Adrenal gland (tissue), 12 donors: ENCODE data around the gene UGT1A9. TPM values are rescaled to one million over a fixed set of nuclear protein-coding genes. Genes with fewer than 3 reads are reported as not detected.
"Not testable (repeated sequence)": the region's sequence is repeated elsewhere in the genome, so short reads cannot be mapped to it uniquely, and the experiment has no call there.

Experiments
- DNase-seq, 7 donors: peaks; one replicate each; pipeline ENCODE4 v3.0.0-alpha.2; 2019 to 2020
- H3K27ac ChIP-seq, 5 donors: fragments of 200-600 bp; sonication (generic) in 4 of 5; 1 replicate in 3 of 5; 2 replicates in 2 of 5; pipeline versions ENCODE4 v1.5.1 to v1.8.0; 2016 to 2020; ENCODE audit warnings: mild to moderate bottlenecking in 1 of 5
- H3K27me3 ChIP-seq: fragments of 200-600 bp; 2 replicates; pipeline ENCODE4 v1.8.0; 2021
- H3K36me3 ChIP-seq, 2 donors: fragments of 200-600 bp; replicated peaks in 1 of 2; 1 replicate in 1 of 2; 2 replicates in 1 of 2; pipeline versions ENCODE4 v1.5.1 to v1.8.0; 2018 to 2022
- H3K4me1 ChIP-seq, 2 donors: fragments of 200-600 bp; replicated peaks in 1 of 2; 1 replicate in 1 of 2; 2 replicates in 1 of 2; pipeline versions ENCODE4 v1.5.1 to v1.8.0; 2018 to 2021
- H3K4me3 ChIP-seq, 4 donors: fragments of 200-600 bp; sonication (generic) in 3 of 4; one replicate each; pipeline ENCODE4 v1.5.1; 2016 to 2018
- H3K9me3 ChIP-seq, 3 donors: fragments of 200-600 bp; sonication (generic) in 1 of 3; replicated peaks in 1 of 3; 1 replicate in 2 of 3; 2 replicates in 1 of 3; pipeline versions ENCODE4 v1.5.1 to v1.8.0; 2016 to 2021
- POLR2A ChIP-seq, 2 donors: fragments of 450-650 bp; IDR thresholded peaks; one replicate each; pipeline ENCODE4 v1.6.1; 2017; ENCODE audit warnings: antibody characterized with exemption in 2 of 2, mild to moderate bottlenecking in 2 of 2, moderate library complexity in 1 of 2
- WGBS, 4 donors: extraction: QIAGEN DNeasy Blood & Tissue Kit in 2 of 4; methylation state at CpG; one replicate each; pipeline versions ENCODE4 v1.1.5 to v1.1.7; 2013 to 2017; 5-methylcytosine and 5-hydroxymethylcytosine counted together
- intact Hi-C, 2 donors: fragments of 100-400 bp; cut with DNase I; formaldehyde crosslinking; loops; one replicate each; pipeline versions ENCODE4 v1.14.1 to v1.15.0; 2022 to 2023
- polyA plus RNA-seq, 3 donors: library from polyadenylated mRNA; stranded (reverse); fragments of 200-250 nt in 2 of 3; fragments of 350-450 nt in 1 of 3; fragmentation: Illumina TruSeq in 1 of 3; extraction: RNeasy Lipid Tissue Mini Kit (QIAGEN cat#74804) in 1 of 3; gene quantifications; one replicate each; pipeline ENCODE4 v1.2.3, GENCODE V29; 2013 to 2014
- total RNA-seq, 9 donors: library from RNA; depleted of rRNA in 4 of 9; stranded (reverse); fragments of >200 nt in 4 of 9; fragments of 120-200 nt in 1 of 9; fragmentation: NEBNext Ultra II Directional in 1 of 9; extraction: Animal tissue kit (Norgen Biotek cat#: 25700) in 1 of 9; gene quantifications; one replicate each; pipeline versions ENCODE4 v1.1.0 to v1.2.4, GENCODE V29; 2013 to 2023
- TF ChIP-seq, protein P1 (sequence below), 6 experiments: fragments of 450-650 bp in 4 of 6; fragments of 200-600 bp in 2 of 6; sonication (generic) in 1 of 6; IDR thresholded peaks; 1 replicate in 5 of 6; 2 replicates in 1 of 6; pipeline versions ENCODE4 v1.5.1 to v1.8.0; 2016 to 2021; ENCODE audit warnings: antibody characterized with exemption in 6 of 6, mild to moderate bottlenecking in 2 of 6, moderate library complexity in 1 of 6
- donor health status: healthy with polysubstance abuse.
- donor health status: Bipolar disorder and iron deficiency.
- donor health status: DM: yes; HTN: yes; CAD: no.
- donor health status: DM: no; HTN: no; CAD: no.
- donor health status: DM: no; HTN: no; CAD: no.
- donor health status: DM: yes; HTN: yes; CAD: no.

UGT1A9 gene
- total and polyA plus RNA-seq, 12 donors: not detected

DNA sequence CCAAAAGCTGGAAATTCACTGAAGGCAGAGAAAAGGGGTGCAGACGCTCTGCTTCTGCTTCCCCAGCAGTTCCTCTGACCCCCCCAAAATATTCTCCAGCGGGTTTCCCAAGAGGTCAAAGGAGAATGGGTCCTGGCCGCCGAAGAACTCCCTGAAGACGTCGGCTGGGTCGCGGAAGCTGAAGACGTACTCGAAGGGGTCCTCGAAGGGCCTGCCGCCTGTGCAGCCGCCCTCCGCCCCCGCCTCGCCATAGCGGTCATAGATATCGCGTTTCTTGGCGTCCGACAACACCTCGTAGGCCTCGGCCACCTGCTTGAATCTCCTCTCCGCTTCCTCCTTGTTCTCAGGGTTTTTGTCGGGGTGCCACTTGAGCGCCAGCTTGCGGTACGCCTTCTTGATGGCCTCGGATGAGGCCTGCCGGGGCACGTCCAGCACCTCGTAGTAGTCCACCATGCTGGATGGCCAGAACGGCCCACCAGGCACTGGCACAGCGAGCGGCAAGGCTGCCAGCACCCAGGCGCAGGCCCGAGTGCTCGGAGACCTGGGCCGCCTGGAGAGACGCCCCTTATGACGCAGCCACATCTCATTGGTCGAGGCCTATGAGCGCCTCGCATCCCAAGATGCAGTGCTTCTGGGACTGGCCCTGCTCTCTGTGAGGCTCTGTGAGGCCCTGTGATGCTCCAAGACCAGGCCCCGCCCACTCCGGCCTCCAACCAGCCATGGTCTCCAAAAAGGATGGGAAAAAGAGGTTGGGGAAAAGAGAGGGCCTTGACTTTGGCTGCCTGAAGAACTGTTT, 72.0 kb downstream of the UGT1A9 start:
- no peak for DNase-seq
- H3K9me3 ChIP-seq: no peaks in the 10 kb centered on the region
- TF ChIP-seq, protein P1, sequence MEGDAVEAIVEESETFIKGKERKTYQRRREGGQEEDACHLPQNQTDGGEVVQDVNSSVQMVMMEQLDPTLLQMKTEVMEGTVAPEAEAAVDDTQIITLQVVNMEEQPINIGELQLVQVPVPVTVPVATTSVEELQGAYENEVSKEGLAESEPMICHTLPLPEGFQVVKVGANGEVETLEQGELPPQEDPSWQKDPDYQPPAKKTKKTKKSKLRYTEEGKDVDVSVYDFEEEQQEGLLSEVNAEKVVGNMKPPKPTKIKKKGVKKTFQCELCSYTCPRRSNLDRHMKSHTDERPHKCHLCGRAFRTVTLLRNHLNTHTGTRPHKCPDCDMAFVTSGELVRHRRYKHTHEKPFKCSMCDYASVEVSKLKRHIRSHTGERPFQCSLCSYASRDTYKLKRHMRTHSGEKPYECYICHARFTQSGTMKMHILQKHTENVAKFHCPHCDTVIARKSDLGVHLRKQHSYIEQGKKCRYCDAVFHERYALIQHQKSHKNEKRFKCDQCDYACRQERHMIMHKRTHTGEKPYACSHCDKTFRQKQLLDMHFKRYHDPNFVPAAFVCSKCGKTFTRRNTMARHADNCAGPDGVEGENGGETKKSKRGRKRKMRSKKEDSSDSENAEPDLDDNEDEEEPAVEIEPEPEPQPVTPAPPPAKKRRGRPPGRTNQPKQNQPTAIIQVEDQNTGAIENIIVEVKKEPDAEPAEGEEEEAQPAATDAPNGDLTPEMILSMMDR (IDR thresholded peaks at IDR 0.05): no peak
- TF ChIP-seq POLR2A (IDR thresholded peaks at IDR 0.05): no peak
- no peaks in the 10 kb centered on the region for H3K4me1 ChIP-seq
- no peak overlapping the region for H3K27ac ChIP-seq
- WGBS, 4 donors: 91% methylated on average over 27 to 44 of the region's 46 CpGs
- H3K36me3 ChIP-seq: no peaks in the 10 kb centered on the region
- no peaks in the 10 kb centered on the region for H3K27me3 ChIP-seq
- intact Hi-C loops: no loop called here
- H3K4me3 ChIP-seq: no peak overlapping the region

GRCh38 chr2:233745073-233745755, 73.5 kb downstream of the UGT1A9 start:
- H3K4me1 ChIP-seq: no peaks in the 10 kb centered on the region
- no peaks in the 10 kb centered on the region for H3K27me3 ChIP-seq
- TF ChIP-seq POLR2A (IDR thresholded peaks at IDR 0.05): no peak
- TF ChIP-seq, protein P1 (IDR thresholded peaks at IDR 0.05): no peak
- 66 to 80% (median 69%) methylated on average over 5 of the region's 5 CpGs for WGBS, 4 donors
- no peaks in the 10 kb centered on the region for H3K36me3 ChIP-seq
- intact Hi-C loops: no loop called here
- DNase-seq: no peak
- no peak overlapping the region for H3K27ac ChIP-seq
- H3K9me3 ChIP-seq: no peaks in the 10 kb centered on the region
- no peak overlapping the region for H3K4me3 ChIP-seq

- H3K36me3 ChIP-seq, intact Hi-C loops, H3K4me1 ChIP-seq, H3K4me3 ChIP-seq, H3K27ac ChIP-seq, H3K27me3 ChIP-seq, H3K9me3 ChIP-seq, DNase-seq: not testable (repeated sequence)
- 35 to 72% (median 65%) methylated on average over 2 of the region's 2 CpGs for WGBS, 4 donors
These were observed 74.1 kb downstream of the UGT1A9 start for GRCh38 chr2:233745838-233746237.

GRCh38 chr2:233746475-233747282, 75.0 kb downstream of the UGT1A9 start:
- no peak overlapping the region for H3K4me3 ChIP-seq
- no peak overlapping the region for H3K27ac ChIP-seq
- TF ChIP-seq, protein P1 (IDR thresholded peaks at IDR 0.05): no peak
- no peak for TF ChIP-seq POLR2A (IDR thresholded peaks at IDR 0.05)
- intact Hi-C loops: no loop called here
- WGBS, 4 donors: 67 to 78% (median 72%) methylated on average over 9 to 10 of the region's 10 CpGs
- no peaks in the 10 kb centered on the region for H3K36me3 ChIP-seq
- H3K4me1 ChIP-seq: no peaks in the 10 kb centered on the region
- H3K27me3 ChIP-seq: no peaks in the 10 kb centered on the region
- no peaks in the 10 kb centered on the region for H3K9me3 ChIP-seq
- DNase-seq: no peak
